HCT116 (cell line): ENCODE results near the gene DNM1L.

ENCODE experiments used
- CTCF ChIP-seq, 3 experiments: fragments of 200-600 bp in 1 of 3; sonication (generic) in 1 of 3; IDR thresholded peaks in 2 of 3; conservative IDR thresholded peaks in 1 of 3; 2 replicates each; pipeline ENCODE4 v1.5.1; 2012 to 2017; ENCODE audit warnings: low read depth in 2 of 3, low read length in 2 of 3, antibody characterized with exemption in 1 of 3, borderline replicate concordance in 1 of 3, control low read depth in 1 of 3, mild to moderate bottlenecking in 1 of 3, mixed read lengths in 1 of 3, mixed run types in 1 of 3, moderate library complexity in 1 of 3; ENCODE audit not compliant: insufficient read depth in 1 of 3
- EZH2 ChIP-seq: fragments of 200-600 bp; sonication (generic); IDR thresholded peaks from 2 replicates; pipeline ENCODE4 v1.6.1; 2017; ENCODE audit warnings: antibody characterized with exemption, mixed run types
- MAX ChIP-seq: IDR thresholded peaks from 2 replicates; pipeline ENCODE4 v1.6.1; 2012
- POLR2A ChIP-seq: IDR thresholded peaks from 2 replicates; pipeline ENCODE4 v1.7.0; 2011; ENCODE audit warnings: borderline replicate concordance; ENCODE audit not compliant: insufficient read depth, insufficient read length; ENCODE audit errors: extremely low read depth
- YY1 ChIP-seq: IDR thresholded peaks from 2 replicates; pipeline ENCODE4 v1.6.1; 2011; ENCODE audit warnings: low read length, low read depth, moderate library complexity, mild to moderate bottlenecking; ENCODE audit not compliant: insufficient replicate concordance; ENCODE audit errors: extremely low read depth

DNA sequence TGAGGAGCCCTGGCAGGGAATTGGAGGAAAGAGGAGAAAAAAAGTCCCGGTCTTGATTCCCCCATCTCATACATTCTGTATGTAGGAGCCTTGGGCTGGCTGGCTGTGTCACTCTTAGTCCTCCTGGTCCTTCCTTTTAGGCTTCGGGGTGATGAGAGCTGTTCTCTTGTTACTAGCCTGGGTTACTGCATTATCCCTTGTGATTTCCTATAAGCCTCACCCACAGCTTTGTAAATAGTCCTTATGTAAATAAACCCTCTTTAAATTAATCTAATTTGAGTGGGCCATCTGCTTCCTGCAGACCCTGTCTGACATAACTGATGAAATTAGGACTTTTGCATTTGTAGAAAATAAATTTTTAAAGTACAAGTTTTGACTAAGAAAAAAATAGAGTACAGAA lies 19.2 kb downstream of the DNM1L start:
- no peak for TF ChIP-seq YY1
- TF ChIP-seq POLR2A: no peak
- no peak for TF ChIP-seq MAX
- TF ChIP-seq CTCF (IDR thresholded peaks at IDR 0.05 in 2 of 3, conservative IDR thresholded peaks at IDR 0.05 in 1 of 3; ENCODE audit: borderline replicate concordance in 1 of 3, insufficient read depth in 1 of 3, low read depth in 2 of 3, low read length in 2 of 3): no peak
- no peak for TF ChIP-seq EZH2
